Left cardiac atrium (tissue), 4 donors: ENCODE data around the gene RNPEPL1. TPM values are rescaled to one million over a fixed set of nuclear protein-coding genes. Genes with fewer than 3 reads are reported as not detected.
A peak's percentile ranks its signal among the peaks of the same experiment; 100 is the strongest.
"Not testable (repeated sequence)": the region's sequence is repeated elsewhere in the genome, so short reads cannot be mapped to it uniquely, and the experiment has no call there.

Experiments used
- ATAC-seq, 2 donors: fragments of 200-7000 bp; cut with Tn5 transposase; one replicate each; pipeline ENCODE4 v1.9.1; 2020; ENCODE audit warnings: mild to moderate bottlenecking in 2 of 2, moderate library complexity in 2 of 2
- DNase-seq: peaks from one replicate; pipeline ENCODE4 v3.0.0-alpha.2; 2020
- intact Hi-C, 2 donors: fragments of 100-400 bp; cut with DNase I; formaldehyde crosslinking; loops; one replicate each; pipeline versions ENCODE4 v1.14.1 to v1.15.1; 2022 to 2023
- long read RNA-seq: library from polyadenylated mRNA; unstranded; transcript quantifications from one replicate; pipeline ENCODE4 v2.0.0, GENCODE V29; 2021
- total RNA-seq, 2 donors: library from RNA; stranded (reverse); fragmentation: NEBNext Ultra II Directional; extraction: Animal tissue kit (Norgen Biotek cat#: 25700); gene quantifications; one replicate each; pipeline ENCODE4 v1.2.1, GENCODE V29; 2021
- donor health status: DM: no; HTN: yes; CAD: no.
- donor health status: DM: no; HTN: yes; CAD: no; lungs with severe emphysema.
- donor health status: DM: yes; HTN: yes; CAD: no.
- donor health status: Dilated cardiomyopathy.

Gene RNPEPL1
- 10 to 100 TPM; 47.3 to 67.6 TPM for total RNA-seq
- long read RNA-seq, full-length matches to known transcripts = 11 of 27 reads
- long read RNA-seq, partial matches to known transcripts = 9 of 27 reads
- long read RNA-seq, other reads (novel, unspliced or antisense) = 7 of 27 reads

- peak; percentile 50 for DNase-seq
- intact Hi-C loops = no loop called here
- peak; percentile 3 to 27 for ATAC-seq
Measured at GRCh38 chr2:240567872-240568677, at the start of gene RNPEPL1. Gene RNPEPL1, plus strand, starts transcription at chr2:240568484. Its CDS starts 103 bp downstream, at chr2:240568587.

- no peak for ATAC-seq
- no peak for DNase-seq
- intact Hi-C loops = loop anchor here (10.0 kb wide), 2 partner anchors 186 to 316 kb away; no protein-coding TSS in a partner anchor
Measured at GRCh38 chr2:240518981-240519380, 49.3 kb upstream of the RNPEPL1 start.

GRCh38 chr2:240519396-240520129 is 48.7 kb upstream of the RNPEPL1 start:
- DNase-seq (peak; percentile 23), ATAC-seq (peak; percentile 33 to 45)
- intact Hi-C loops = loop anchor here (10.0 kb wide), 2 partner anchors 185 to 315 kb away; no protein-coding TSS in a partner anchor

GRCh38 chr2:240520130-240520973 is 47.9 kb upstream of the RNPEPL1 start:
- ATAC-seq (peak; percentile 33 to 36), DNase-seq (peak; percentile 19)
- intact Hi-C loops = no loop called here

GRCh38 chr2:240520974-240521350 is 47.3 kb upstream of the RNPEPL1 start:
- DNase-seq = peak; percentile 18
- no peak for ATAC-seq
- intact Hi-C loops = no loop called here

- intact Hi-C loops, DNase-seq, ATAC-seq: not testable (repeated sequence)
Measured at GRCh38 chr2:240521885-240522284, 46.4 kb upstream of the RNPEPL1 start.

- no peak for ATAC-seq
- intact Hi-C loops = no loop called here
- peak; percentile 13 for DNase-seq
Measured at GRCh38 chr2:240522406-240522805, 45.9 kb upstream of the RNPEPL1 start.

- peak; percentile 10 for DNase-seq
- no peak for ATAC-seq
- intact Hi-C loops = no loop called here
Measured at GRCh38 chr2:240523451-240524281, 44.6 kb upstream of the RNPEPL1 start.

GRCh38 chr2:240524963-240525718 is 43.1 kb upstream of the RNPEPL1 start:
- intact Hi-C loops = no loop called here
- ATAC-seq = no peak
- peak; percentile 8 for DNase-seq

GRCh38 chr2:240525802-240526201 is 42.5 kb upstream of the RNPEPL1 start:
- DNase-seq (no peak), ATAC-seq (no peak)
- intact Hi-C loops = no loop called here

- intact Hi-C loops = no loop called here
- ATAC-seq (no peak), DNase-seq (no peak)
Measured at GRCh38 chr2:240526521-240526920, 41.8 kb upstream of the RNPEPL1 start.

- ATAC-seq = no peak
- intact Hi-C loops = no loop called here
- DNase-seq = no peak
Measured at GRCh38 chr2:240527153-240527750, 41.0 kb upstream of the RNPEPL1 start.

GRCh38 chr2:240528406-240529040 is 39.8 kb upstream of the RNPEPL1 start:
- no peak for ATAC-seq
- DNase-seq = no peak
- intact Hi-C loops = no loop called here

GRCh38 chr2:240529344-240529999 is 38.8 kb upstream of the RNPEPL1 start:
- ATAC-seq = no peak
- DNase-seq = no peak
- intact Hi-C loops = no loop called here

- no peak for ATAC-seq
- DNase-seq = no peak
- intact Hi-C loops = no loop called here
Measured at GRCh38 chr2:240530181-240530580, 38.1 kb upstream of the RNPEPL1 start.

- DNase-seq = no peak
- no peak for ATAC-seq
- intact Hi-C loops = no loop called here
Measured at GRCh38 chr2:240531038-240531437, 37.2 kb upstream of the RNPEPL1 start.
